OCI-M2 (cell line): ENCODE data around the gene DAPK2.
"Not testable (repeated sequence)": the region's sequence is repeated elsewhere in the genome, so short reads cannot be mapped to it uniquely, and the experiment has no call there.

Experiments used
- DNase-seq: peaks from one replicate; lab custom pipeline; 2025; ENCODE audit not compliant: unreplicated experiment; lab: John Stamatoyannopoulos, UW

DAPK2 gene

DNA sequence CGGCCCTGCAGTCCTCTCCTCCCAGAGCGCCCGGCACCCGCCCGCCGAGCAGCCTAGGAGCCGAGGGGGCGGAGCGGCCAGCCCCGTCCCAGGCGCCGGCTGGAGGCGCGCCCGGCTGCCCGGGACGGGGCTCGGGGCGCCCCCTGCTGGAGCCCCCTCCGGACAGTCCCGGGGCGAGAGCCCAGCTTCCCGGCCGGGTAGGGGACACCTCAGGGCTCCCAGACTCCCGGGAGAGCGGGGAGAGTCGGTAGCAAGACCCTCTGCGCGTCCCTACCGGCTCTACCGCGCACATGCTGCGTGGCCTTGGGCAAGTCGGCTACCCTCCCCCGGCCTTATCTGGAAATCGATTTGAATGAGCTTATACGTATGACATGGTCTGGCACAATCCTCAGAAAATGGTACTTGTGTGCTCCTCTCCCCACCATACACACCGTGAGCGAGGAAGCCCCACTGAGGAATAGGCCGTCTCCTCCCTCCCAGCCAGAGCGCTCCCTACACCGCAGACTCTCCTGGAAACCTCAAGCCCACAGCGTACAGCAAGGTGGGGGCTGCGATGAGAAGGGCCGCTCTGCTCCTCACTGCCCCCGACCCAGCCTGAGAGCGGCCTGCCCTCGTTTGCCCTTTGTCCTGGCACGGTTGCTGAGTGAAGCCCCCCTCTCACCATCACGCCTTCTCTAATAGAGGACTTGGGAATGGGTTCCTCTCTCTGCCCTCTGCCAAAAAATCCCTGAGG lies at the start of gene DAPK2:
TSS of gene DAPK2 (minus strand) at position 65 of the 733 bp plus-strand sequence. CDS start 6,224 bp downstream, outside the sequence.
- peak; percentile 5 for DNase-seq

- DNase-seq, result no peak
Observed at GRCh38 chr15:64095431-64095794, 49.1 kb upstream of the DAPK2 start.

- DNase-seq, result peak; percentile 84
Observed at GRCh38 chr15:64093627-64094417, 47.5 kb upstream of the DAPK2 start, which contains the start of gene CIAO2A. TSS of gene CIAO2A (minus strand) at chr15:64093838. CDS start at chr15:64093768, 70 bp downstream.

DNA sequence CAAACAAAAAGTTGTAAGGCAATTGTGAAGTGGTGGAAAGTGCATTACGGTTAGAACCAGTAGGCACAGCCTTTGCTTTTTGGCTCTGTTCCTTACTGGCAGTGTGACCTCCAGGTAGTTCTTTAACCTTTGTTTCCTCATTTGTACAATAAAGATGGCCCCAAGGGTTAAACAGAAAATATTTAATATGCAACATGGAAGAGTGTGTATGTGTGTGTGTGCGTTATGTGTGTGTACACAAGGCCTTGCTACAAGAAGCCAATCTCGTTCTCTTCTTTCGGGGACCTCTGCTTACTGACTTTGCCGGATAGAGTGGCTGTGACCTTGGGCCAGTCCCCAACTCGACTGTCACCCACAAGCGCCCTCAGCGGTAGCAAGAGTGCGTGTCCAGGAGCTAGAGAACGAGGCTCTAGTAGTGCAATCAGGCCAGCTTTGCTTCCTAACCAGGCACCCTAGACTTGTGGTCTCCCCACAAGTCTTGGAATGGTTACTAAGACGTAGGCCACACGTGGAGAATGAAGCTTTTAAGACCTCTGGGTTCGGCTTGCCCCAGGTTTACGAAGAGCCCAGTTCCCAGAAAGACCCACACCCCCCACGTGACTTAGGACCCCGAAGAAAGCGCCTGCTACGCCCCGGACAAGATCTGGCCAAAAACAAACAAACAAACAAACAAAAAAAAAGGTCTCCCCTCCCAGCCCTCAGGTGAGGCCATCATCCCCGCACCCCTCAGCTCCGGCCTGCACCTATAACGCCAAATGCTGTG lies 46.8 kb upstream of the DAPK2 start:
- DNase-seq, result peak; percentile 60

DNA sequence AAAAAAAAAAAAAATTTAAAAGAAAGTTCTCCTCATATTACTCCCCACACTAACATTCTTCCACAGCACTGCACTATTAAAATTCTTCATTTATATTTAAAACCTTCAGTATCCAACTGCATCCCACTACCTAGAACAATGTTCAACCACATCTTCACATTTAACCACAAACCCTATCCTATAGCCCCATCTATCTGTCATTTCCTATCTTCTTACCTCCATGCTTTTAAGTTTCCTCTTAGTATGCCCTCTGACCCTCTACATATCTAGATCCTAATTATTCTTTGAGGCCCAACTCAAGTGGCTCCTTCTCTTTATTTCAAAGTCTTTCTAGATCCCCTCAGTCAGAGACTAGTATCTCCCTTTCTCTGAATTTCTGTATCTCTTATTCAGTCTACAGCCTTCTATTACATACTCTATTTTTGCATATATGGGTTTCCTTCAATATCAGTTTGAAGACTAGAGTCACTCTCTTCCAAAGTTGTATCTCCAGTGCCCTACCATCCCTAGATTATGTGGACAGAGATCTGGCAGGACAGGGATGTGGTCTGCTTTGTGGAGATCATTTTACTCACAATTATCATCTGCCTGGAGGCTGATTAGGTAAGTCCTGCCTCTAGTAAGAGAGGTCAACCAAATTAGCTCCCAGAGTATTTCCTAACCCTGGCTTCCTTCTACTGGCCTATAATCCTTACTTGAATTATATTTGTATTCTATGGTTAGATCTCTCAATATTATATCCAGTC lies 46.0 kb upstream of the DAPK2 start:
- DNase-seq, result no peak

DNA sequence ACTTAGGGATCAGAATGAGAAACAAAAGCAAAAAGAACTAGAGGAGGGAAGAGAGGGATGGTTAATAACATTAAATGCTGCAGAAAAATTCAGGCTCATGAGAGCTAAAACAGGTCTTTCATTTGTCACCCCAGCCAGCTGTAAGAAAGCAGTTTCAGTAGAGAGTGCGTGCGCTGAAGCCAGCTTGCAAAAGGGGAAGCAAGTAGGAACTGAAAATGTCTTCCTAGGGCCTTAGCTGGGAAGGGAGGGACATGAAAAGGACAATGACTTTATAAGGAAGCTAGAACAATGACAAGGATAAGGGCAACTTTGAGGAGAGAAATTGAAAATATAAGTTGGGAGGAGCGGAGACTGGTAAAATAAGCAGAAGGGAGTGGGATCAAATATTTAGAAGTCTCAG lies 44.2 kb upstream of the DAPK2 start:
- no peak for DNase-seq

- no peak for DNase-seq
Observed at GRCh38 chr15:64089543-64090280, 43.4 kb upstream of the DAPK2 start.

GRCh38 chr15:64082757-64083156 lies 36.5 kb upstream of the DAPK2 start:
- DNase-seq, result no peak

- DNase-seq, result not testable (repeated sequence)
Observed at GRCh38 chr15:64073496-64073895, 27.2 kb upstream of the DAPK2 start.

GRCh38 chr15:64072812-64073211 lies 26.5 kb upstream of the DAPK2 start:
- no peak for DNase-seq

DNA sequence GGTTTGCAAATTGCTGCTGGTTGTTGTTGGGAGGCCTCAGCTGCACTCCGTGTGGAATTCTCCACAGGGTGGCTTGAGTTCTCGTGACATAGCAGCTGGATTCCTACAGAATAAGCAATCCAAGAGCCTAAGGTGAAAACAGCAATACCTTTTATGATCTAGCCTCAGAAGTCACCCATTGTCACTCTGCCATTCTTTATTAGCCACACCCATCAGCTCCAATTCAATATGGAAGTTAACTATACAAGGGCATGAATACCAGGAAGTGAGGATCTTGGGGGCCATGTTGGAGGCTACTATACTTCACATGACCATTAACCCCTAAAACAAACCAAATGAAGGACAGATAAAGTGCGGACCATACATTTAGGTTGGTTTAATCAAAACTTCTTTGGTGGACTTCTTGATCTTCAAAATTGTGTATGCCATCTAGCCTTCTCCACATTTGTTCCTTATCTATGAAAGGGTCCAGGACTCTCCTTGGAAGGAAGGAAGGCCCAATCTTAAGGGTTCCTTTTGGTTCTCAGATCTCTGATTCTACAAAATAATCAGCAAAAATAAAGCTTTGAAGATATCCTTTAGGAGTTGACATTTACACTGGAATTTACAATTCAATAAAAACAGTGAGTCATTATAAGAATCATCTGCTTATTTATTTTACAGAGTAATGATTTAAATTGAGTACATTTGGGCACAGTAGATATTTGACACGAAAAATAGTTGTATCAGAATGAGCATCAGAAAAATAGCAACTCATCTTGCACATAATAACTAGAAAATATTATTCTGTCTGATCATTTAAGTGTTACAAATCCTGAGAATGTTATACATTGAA lies 25.9 kb upstream of the DAPK2 start:
- no peak for DNase-seq

DNA sequence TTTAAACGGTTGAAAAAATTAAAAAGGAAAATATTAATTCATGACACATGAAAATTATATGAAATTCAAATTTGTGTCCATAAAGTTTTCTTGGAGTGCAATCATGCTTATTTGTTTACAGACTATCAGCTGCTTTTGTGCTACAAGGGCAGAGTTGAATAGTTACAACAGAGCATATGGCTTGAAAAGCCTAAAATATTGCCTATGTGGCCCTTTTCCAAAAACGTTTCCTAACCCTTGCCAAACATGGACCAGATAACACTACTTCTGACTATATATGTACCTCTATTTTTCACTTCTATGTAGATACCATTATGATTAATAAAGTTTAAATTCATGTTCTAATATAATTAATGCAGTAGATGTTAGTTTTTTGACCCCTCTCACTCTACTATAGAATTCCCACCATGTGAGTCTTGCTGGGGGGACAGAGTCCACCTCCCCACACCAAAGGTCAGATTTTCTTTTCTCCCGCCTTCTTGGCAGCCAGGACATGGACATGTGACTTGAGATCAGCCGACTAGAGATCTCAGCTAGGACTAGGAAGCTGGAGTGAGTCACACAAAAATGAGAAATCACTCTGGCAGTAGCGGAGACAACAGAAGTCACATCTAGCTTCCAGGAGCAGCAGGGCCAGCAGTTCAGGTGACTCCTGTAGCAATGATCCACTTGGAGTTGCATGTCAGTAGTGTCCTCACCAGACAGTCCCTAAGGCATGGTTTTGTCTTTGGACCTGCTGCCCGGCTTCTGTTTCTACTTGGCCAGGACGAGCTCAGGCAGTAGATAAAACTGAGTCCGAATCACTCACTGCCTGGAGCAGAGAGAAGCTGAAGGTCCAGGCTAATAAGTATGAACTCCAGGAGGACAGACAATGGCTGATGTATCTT lies 24.9 kb upstream of the DAPK2 start:
- DNase-seq, result no peak

- DNase-seq, result no peak
Observed at GRCh38 chr15:64070106-64070505, 23.8 kb upstream of the DAPK2 start.

DNA sequence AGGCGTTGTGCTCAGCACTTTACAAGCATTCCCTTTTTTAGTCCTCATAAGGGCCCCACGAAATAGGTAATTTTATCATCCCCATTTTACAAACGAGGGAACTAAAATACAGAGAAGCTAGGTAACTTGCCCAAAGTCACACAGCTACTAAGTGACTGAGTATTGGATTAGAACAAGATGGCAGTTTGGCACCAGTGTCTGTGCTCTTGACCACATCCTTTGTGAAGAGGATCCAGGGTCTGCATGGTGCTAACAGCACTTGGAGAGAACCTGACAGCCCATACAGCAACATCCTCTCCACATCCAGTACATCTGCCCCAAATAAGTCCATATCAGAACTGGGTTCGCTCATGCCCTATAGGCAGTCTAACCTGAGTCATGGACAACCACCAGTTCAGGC lies 21.8 kb upstream of the DAPK2 start:
- no peak for DNase-seq

- DNase-seq, result peak; percentile 30
Observed at GRCh38 chr15:64067564-64068030, 21.3 kb upstream of the DAPK2 start.

- no peak for DNase-seq
Observed at GRCh38 chr15:64066451-64066850, 20.2 kb upstream of the DAPK2 start.

- no peak for DNase-seq
Observed at GRCh38 chr15:64060716-64061115, 14.4 kb upstream of the DAPK2 start.

GRCh38 chr15:64059104-64059503 lies 12.8 kb upstream of the DAPK2 start:
- DNase-seq, result not testable (repeated sequence)
